Neural progenitor cell (in vitro differentiated cells): ENCODE data around the gene MTERF1. TPM values are rescaled to one million over a fixed set of nuclear protein-coding genes. Genes with fewer than 3 reads are reported as not detected.

ENCODE experiments used
- DNase-seq: peaks from one replicate; pipeline ENCODE4 v3.0.0-alpha.2; 2016; ENCODE audit warnings: low spot score
- H2AFZ ChIP-seq: fragments of 200-600 bp; sonication (generic); replicated peaks from 2 replicates; pipeline ENCODE4 v1.6.1; 2016; ENCODE audit warnings: antibody characterized with exemption
- H3F3A ChIP-seq: fragments of 200-600 bp; sonication (generic); 2 replicates; pipeline ENCODE4 v1.6.1; 2016; ENCODE audit warnings: antibody characterized with exemption, low read depth
- H3K27ac ChIP-seq: fragments of 200-600 bp; sonication (generic); 2 replicates; pipeline ENCODE4 v1.5.1; 2016; ENCODE audit warnings: mild to moderate bottlenecking
- H3K27me3 ChIP-seq: fragments of 200-600 bp; sonication (generic); 2 replicates; pipeline ENCODE4 v1.6.1; 2016; ENCODE audit warnings: mild to moderate bottlenecking, moderate library complexity
- H3K36me3 ChIP-seq: fragments of 200-600 bp; sonication (generic); 2 replicates; pipeline ENCODE4 v1.5.1; 2016
- H3K4me1 ChIP-seq: fragments of 200-600 bp; sonication (generic); 2 replicates; pipeline ENCODE4 v1.6.1; 2016; ENCODE audit warnings: mixed run types
- H3K4me2 ChIP-seq: fragments of 200-600 bp; sonication (generic); 2 replicates; pipeline ENCODE4 v1.6.1; 2016
- H3K4me3 ChIP-seq: fragments of 200-600 bp; sonication (generic); 2 replicates; pipeline ENCODE4 v1.5.1; 2016
- H3K79me2 ChIP-seq: fragments of 200-600 bp; sonication (generic); 2 replicates; pipeline ENCODE4 v1.6.1; 2016; ENCODE audit warnings: low read depth
- H3K9ac ChIP-seq: fragments of 200-600 bp; sonication (generic); 2 replicates; pipeline ENCODE4 v1.6.1; 2016
- H3K9me3 ChIP-seq: fragments of 200-600 bp; sonication (generic); 2 replicates; pipeline ENCODE4 v1.5.1; 2016; ENCODE audit warnings: low read depth
- H4K20me1 ChIP-seq: fragments of 200-600 bp; sonication (generic); 2 replicates; pipeline ENCODE4 v1.6.1; 2016; ENCODE audit warnings: low read depth
- H3K27ac Mint-ChIP-seq: 3 replicates; pipeline ENCODE4 v1.8.0; 2021; ENCODE audit warnings: mixed read lengths
- H3K27me3 Mint-ChIP-seq: 2 replicates; pipeline ENCODE4 v1.8.0; 2022; ENCODE audit warnings: low read depth, mild to moderate bottlenecking, inconsistent platforms, moderate library complexity, mixed read lengths; ENCODE audit not compliant: insufficient read depth
- H3K36me3 Mint-ChIP-seq: 3 replicates; pipeline ENCODE4 v1.8.0; 2021; ENCODE audit warnings: mixed read lengths
- H3K4me1 Mint-ChIP-seq: 3 replicates; pipeline ENCODE4 v1.8.0; 2021; ENCODE audit warnings: mixed read lengths
- H3K4me3 Mint-ChIP-seq: 3 replicates; pipeline ENCODE4 v1.8.0; 2021; ENCODE audit warnings: mild to moderate bottlenecking, moderate library complexity, mixed read lengths
- H3K9me3 Mint-ChIP-seq: 3 replicates; pipeline ENCODE4 v1.8.0; 2020; ENCODE audit warnings: mixed read lengths
- EZH2 ChIP-seq: fragments of 200-600 bp; sonication (generic); IDR thresholded peaks from 2 replicates; pipeline ENCODE4 v1.6.1; 2017; ENCODE audit warnings: antibody characterized with exemption, mild to moderate bottlenecking, moderate library complexity
- EZH2phosphoT487 ChIP-seq: fragments of 200-600 bp; sonication (generic); IDR thresholded peaks from 2 replicates; pipeline ENCODE4 v1.6.1; 2017; ENCODE audit warnings: antibody characterized with exemption
- total RNA-seq: library from RNA; depleted of rRNA; stranded (reverse); fragments of >200 nt; gene quantifications from 2 replicates; pipeline ENCODE4 v1.2.3, GENCODE V29; 2015; ENCODE audit warnings: low replicate concordance
- TF ChIP-seq, protein P1 (sequence below): fragments of 200-600 bp; sonication (generic); IDR thresholded peaks from 2 replicates; pipeline ENCODE4 v1.5.1; 2017; ENCODE audit warnings: antibody characterized with exemption, mild to moderate bottlenecking

The MTERF1 gene
- total RNA-seq, 1 donor from 2014 or later, result 36.9 TPM

DNA sequence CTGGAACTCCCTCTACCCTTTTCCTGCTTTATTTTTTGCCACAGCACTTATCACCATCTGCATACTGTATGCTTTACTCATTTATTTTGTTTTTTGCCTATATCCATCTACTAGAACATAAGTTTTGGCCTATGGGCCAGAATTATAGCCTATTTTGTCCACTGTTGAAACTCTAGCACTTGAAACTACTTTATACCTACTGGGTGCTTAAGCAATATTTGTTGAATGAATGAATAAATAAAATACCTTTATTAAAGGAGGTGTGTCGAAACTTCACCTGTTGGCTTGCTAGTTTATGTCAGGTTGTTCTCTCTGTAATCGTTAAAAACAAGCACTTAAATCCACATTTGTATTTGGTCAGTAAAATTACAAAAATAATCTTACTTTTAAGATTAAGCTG is 53.3 kb downstream of the MTERF1 start:
- Histone ChIP-seq H3K4me3 (no peak overlapping the region), H3K4me2 (no peak overlapping the region), H3K9me3 (no peaks in the 10 kb centered on the region), H3K27me3 (no peaks in the 10 kb centered on the region), H3K36me3 (no peaks in the 10 kb centered on the region), H3K9ac (no peak overlapping the region), H3K27ac (no peak overlapping the region), H4K20me1 (no peaks in the 10 kb centered on the region), H2AFZ (no peak overlapping the region), H3K4me1 (no peaks in the 10 kb centered on the region), H3F3A (no peaks in the 10 kb centered on the region), H3K79me2 (no peaks in the 10 kb centered on the region)
- TF ChIP-seq, protein P1, sequence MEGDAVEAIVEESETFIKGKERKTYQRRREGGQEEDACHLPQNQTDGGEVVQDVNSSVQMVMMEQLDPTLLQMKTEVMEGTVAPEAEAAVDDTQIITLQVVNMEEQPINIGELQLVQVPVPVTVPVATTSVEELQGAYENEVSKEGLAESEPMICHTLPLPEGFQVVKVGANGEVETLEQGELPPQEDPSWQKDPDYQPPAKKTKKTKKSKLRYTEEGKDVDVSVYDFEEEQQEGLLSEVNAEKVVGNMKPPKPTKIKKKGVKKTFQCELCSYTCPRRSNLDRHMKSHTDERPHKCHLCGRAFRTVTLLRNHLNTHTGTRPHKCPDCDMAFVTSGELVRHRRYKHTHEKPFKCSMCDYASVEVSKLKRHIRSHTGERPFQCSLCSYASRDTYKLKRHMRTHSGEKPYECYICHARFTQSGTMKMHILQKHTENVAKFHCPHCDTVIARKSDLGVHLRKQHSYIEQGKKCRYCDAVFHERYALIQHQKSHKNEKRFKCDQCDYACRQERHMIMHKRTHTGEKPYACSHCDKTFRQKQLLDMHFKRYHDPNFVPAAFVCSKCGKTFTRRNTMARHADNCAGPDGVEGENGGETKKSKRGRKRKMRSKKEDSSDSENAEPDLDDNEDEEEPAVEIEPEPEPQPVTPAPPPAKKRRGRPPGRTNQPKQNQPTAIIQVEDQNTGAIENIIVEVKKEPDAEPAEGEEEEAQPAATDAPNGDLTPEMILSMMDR, result no peak
- TF ChIP-seq EZH2 (no peak), EZH2phosphoT487 (no peak)
- Mint-ChIP-seq H3K27ac (no peak overlapping the region), H3K36me3 (peaks cover 3% of the 10 kb centered on the region), H3K27me3 (peaks cover 2% of the 10 kb centered on the region), H3K9me3 (no peaks in the 10 kb centered on the region), H3K4me1 (peaks cover 9% of the 10 kb centered on the region), H3K4me3 (no peak overlapping the region)
- DNase-seq, result no peak

DNA sequence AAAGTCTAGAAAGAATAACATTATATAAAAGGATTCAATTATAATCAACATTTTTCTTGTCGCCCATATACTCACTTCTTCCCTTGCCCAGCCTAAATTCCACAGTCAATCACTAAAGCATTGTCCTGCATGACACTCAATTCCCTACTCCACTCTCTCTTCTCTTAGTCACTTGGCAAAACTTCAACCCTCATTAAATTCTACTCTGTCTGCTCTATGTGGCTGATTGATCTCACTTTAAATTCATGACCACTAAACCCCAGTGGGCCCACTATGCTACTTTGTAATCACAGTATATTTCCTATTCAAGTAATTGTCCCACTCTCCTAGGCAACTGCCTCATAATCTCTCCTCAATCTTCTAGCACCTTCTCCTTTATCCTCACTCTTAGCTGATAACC is 54.1 kb downstream of the MTERF1 start:
- Histone ChIP-seq H3K79me2 (no peaks in the 10 kb centered on the region), H3K9ac (no peak overlapping the region), H3K9me3 (no peaks in the 10 kb centered on the region), H4K20me1 (no peaks in the 10 kb centered on the region), H3K27ac (no peak overlapping the region), H3K4me2 (no peak overlapping the region), H3F3A (no peaks in the 10 kb centered on the region), H3K4me3 (no peak overlapping the region), H3K4me1 (no peaks in the 10 kb centered on the region), H3K27me3 (no peaks in the 10 kb centered on the region), H3K36me3 (no peaks in the 10 kb centered on the region), H2AFZ (no peak overlapping the region)
- Mint-ChIP-seq H3K27ac (no peak overlapping the region), H3K4me3 (no peak overlapping the region), H3K4me1 (peaks cover 9% of the 10 kb centered on the region), H3K27me3 (peaks cover 2% of the 10 kb centered on the region), H3K9me3 (peaks cover 3% of the 10 kb centered on the region), H3K36me3 (peaks cover 3% of the 10 kb centered on the region)
- no peak for DNase-seq
- no peak for TF ChIP-seq EZH2
- TF ChIP-seq EZH2phosphoT487, result no peak
- TF ChIP-seq, protein P1, result no peak

DNA sequence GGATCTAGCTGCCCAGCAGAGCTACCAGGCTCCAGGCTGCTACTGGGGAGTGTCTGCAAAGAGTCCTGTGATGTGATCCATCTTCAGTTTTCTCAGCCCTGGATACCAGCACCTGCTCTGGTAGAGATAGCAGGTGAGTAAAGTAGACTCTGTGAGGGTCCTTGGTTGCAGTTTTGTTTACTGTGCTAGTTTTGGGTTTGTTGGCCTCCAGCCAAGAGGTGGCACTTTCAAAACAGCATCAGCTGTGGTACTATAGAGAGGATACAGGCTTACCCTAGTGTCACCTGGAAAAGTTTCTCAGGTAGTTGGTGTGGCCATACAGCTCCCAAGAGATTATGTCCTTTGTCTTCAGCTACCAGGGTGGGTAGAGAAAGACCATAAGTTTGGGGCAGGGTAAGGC is 56.3 kb downstream of the MTERF1 start:
- TF ChIP-seq, protein P1, result no peak
- no peak for TF ChIP-seq EZH2phosphoT487
- no peak for TF ChIP-seq EZH2
- H3K27ac ChIP-seq, result no peak overlapping the region
- Mint-ChIP-seq H3K27me3 (no peaks in the 10 kb centered on the region), H3K27ac (no peak overlapping the region), H3K36me3 (peaks cover 3% of the 10 kb centered on the region), H3K9me3 (peaks cover 17% of the 10 kb centered on the region), H3K4me1 (peaks cover 9% of the 10 kb centered on the region), H3K4me3 (no peak overlapping the region)
- no peaks in the 10 kb centered on the region for H3K27me3 ChIP-seq
- H3K9me3 ChIP-seq, result no peaks in the 10 kb centered on the region
- H3K4me2 ChIP-seq, result no peak overlapping the region
- no peaks in the 10 kb centered on the region for H3K79me2 ChIP-seq
- H2AFZ ChIP-seq, result no peak overlapping the region
- no peak overlapping the region for H3K9ac ChIP-seq
- no peak for DNase-seq
- no peaks in the 10 kb centered on the region for H4K20me1 ChIP-seq
- no peaks in the 10 kb centered on the region for H3F3A ChIP-seq
- H3K4me3 ChIP-seq, result no peak overlapping the region
- no peaks in the 10 kb centered on the region for H3K4me1 ChIP-seq
- no peaks in the 10 kb centered on the region for H3K36me3 ChIP-seq

Other genes starting within 250 kb of the MTERF1 start
- gene AKAP9, start 60.2 kb upstream of the MTERF1 start, total RNA-seq, result 68.6 and 93.4 TPM in 2 replicates